ENCODE data around the gene PRDM16.

DNA sequence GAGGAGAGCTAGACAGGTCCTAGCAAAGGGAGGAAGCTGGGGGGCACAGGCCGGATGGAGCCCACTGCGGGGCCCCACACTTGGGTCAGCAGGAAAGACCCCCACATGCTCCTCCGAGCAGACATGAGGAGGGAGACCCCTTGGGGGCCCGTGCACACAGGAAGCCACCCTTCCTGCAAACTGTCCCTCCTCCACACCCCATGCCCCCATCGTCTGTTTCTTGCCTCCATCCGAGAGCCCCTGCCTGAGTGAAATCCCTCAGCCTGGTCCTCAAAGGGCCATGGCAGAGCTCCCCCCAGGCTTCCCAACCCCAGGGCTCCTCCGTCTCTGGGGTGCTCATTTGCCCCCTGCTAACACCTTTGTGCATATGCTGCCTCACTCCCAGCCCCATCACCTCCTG, 168.0 kb downstream of the PRDM16 start:
- TF ChIP-seq, protein P1, sequence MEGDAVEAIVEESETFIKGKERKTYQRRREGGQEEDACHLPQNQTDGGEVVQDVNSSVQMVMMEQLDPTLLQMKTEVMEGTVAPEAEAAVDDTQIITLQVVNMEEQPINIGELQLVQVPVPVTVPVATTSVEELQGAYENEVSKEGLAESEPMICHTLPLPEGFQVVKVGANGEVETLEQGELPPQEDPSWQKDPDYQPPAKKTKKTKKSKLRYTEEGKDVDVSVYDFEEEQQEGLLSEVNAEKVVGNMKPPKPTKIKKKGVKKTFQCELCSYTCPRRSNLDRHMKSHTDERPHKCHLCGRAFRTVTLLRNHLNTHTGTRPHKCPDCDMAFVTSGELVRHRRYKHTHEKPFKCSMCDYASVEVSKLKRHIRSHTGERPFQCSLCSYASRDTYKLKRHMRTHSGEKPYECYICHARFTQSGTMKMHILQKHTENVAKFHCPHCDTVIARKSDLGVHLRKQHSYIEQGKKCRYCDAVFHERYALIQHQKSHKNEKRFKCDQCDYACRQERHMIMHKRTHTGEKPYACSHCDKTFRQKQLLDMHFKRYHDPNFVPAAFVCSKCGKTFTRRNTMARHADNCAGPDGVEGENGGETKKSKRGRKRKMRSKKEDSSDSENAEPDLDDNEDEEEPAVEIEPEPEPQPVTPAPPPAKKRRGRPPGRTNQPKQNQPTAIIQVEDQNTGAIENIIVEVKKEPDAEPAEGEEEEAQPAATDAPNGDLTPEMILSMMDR (conservative IDR thresholded peaks at IDR 0.05 in 1 of 2, IDR thresholded peaks at IDR 0.05 in 1 of 2; ENCODE audit: extremely low read depth in 1 of 2, insufficient read depth in 1 of 2, low read depth in 1 of 2, low read length in 2 of 2) = no peak
- TF ChIP-seq EZH2 (IDR thresholded peaks at IDR 0.05; ENCODE audit: borderline replicate concordance, low read length) = no peak
